ENCODE data around the gene ATXN1.

Gene ATXN1

DNA sequence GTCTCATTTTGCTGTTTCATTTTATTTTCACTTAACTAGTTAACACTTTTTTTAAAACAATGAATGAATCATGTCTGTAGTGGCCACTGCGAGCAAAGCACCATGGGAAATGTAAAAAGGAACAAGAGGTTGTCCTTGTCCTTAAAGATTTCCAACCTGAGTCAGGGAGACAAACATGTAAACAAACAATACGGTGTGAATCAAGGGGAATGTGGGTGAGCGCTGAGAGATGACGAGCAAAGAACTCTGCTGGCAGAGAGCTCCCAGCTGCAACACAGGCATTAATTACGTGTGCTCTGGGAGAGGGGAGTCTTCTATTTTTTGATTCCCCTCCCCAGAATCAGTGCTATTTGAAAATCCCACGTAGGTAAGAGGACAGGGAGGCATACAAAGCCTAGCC, 84.3 kb downstream of the ATXN1 start:
- no peak for TF ChIP-seq CTCF (IDR thresholded peaks at IDR 0.05; ENCODE audit: control insufficient read depth, insufficient read depth, low read depth, low read length, missing control alignments)
- H3K4me3 ChIP-seq (ENCODE audit: control insufficient read depth, low read depth, low read length), result no peak overlapping the region
- DNase-seq (ENCODE audit: low read depth), result no peak

DNA sequence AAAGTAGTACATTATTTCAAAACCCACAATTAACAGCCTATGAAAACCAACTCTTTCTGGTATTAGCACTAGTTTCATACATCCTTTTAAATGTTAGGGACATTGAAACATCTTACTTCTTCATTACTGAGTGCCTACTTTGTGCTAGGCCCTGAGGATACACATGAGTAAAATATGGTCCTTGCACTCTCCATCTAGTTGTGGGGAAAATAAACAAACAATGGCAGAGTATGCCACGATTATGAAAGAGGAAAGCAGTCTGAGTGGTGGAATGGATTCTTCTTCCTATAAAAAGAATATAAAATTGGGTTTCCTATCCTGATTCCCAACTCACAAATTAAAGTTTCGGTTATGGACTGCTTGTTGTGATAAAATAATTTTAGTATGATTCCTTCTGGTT, 84.9 kb downstream of the ATXN1 start:
- DNase-seq (ENCODE audit: low read depth), result no peak
- no peak for TF ChIP-seq CTCF (IDR thresholded peaks at IDR 0.05; ENCODE audit: control insufficient read depth, insufficient read depth, low read depth, low read length, missing control alignments)
- no peak overlapping the region for H3K4me3 ChIP-seq (ENCODE audit: control insufficient read depth, low read depth, low read length)

- no peak overlapping the region for H3K4me3 ChIP-seq (ENCODE audit: control insufficient read depth, low read depth, low read length)
- no peak for TF ChIP-seq CTCF (IDR thresholded peaks at IDR 0.05; ENCODE audit: control insufficient read depth, insufficient read depth, low read depth, low read length, missing control alignments)
- peak; percentile 71 for DNase-seq (ENCODE audit: low read depth)
Observed at GRCh38 chr6:16674801-16675392, 86.4 kb downstream of the ATXN1 start.

DNA sequence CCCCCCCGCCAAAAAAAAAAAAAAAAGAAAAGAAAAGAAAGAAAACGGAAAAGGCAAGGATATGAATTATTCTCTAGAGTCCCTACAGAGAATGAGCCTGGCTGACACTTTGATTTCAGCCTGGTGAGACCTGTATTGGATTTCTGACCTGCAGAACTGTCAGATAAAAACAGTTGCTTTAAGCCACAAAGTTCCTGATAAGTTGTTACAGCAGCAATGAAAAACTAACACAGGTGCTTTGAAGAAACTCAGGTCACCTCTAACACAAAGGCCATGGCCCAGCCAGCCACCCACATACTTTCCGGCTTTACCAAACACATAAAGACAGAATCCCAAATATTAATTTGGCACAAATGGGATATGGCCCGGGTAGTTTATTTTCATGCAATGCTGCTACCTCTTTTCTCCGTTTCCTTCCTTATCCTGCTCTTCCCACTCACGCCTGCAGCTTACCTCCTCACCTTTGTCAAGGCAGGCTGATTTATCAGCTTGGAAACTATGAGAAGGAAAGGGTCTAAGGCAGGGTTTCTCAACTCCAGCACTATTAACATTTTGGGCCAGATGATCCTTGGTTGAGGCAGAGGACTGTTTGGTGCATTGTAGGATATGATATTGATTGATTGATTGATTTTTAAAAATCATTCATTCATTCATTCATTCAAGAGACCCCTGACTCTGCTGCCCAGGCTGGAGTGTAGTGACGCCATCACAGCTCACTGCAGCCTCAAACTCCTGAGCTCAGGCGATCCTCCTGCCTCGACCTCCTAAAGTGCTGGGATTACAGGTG, 88.1 kb downstream of the ATXN1 start:
- H3K4me3 ChIP-seq (ENCODE audit: control insufficient read depth, low read depth, low read length), result no peak overlapping the region
- no peak for TF ChIP-seq CTCF (IDR thresholded peaks at IDR 0.05; ENCODE audit: control insufficient read depth, insufficient read depth, low read depth, low read length, missing control alignments)
- DNase-seq (ENCODE audit: low read depth), result no peak

GRCh38 chr6:16671302-16672289, 89.7 kb downstream of the ATXN1 start:
- H3K4me3 ChIP-seq (ENCODE audit: control insufficient read depth, low read depth, low read length), result no peak overlapping the region
- DNase-seq (ENCODE audit: low read depth), result no peak
- no peak for TF ChIP-seq CTCF (IDR thresholded peaks at IDR 0.05; ENCODE audit: control insufficient read depth, insufficient read depth, low read depth, low read length, missing control alignments)

DNA sequence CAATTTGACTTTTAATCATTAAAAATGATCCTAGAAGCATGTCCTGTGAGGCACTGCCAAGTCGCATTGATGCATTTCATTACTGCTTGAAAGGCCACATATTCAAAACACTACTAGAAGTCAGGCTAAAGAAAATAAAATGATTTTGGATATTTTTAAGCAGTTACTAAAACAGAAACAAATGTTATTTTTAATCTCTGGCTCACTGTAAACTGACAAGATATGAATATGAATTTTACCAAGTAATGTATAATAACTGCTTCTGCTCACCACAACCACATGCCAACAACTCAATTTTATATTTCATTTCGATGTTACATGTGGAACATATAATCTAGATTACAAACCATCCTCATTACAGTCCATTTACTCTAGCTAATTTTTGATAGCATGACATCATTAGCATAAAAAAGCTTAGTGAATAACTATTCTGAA, 90.6 kb downstream of the ATXN1 start:
- TF ChIP-seq CTCF (IDR thresholded peaks at IDR 0.05; ENCODE audit: control insufficient read depth, insufficient read depth, low read depth, low read length, missing control alignments), result no peak
- no peak overlapping the region for H3K4me3 ChIP-seq (ENCODE audit: control insufficient read depth, low read depth, low read length)

More for the DNA sequence above, 90.6 kb downstream of the ATXN1 start:
- no peak for DNase-seq (ENCODE audit: low read depth)

Data from AG09309 (cell line).